NCI-H1436 (cell line): ENCODE measurements around the gene SMYD3.
A peak's percentile ranks its signal among the peaks of the same experiment; 100 is the strongest.

Experiments used
- DNase-seq: peaks from one replicate; lab custom pipeline; 2025; lab: John Stamatoyannopoulos, UW

SMYD3 gene

DNA sequence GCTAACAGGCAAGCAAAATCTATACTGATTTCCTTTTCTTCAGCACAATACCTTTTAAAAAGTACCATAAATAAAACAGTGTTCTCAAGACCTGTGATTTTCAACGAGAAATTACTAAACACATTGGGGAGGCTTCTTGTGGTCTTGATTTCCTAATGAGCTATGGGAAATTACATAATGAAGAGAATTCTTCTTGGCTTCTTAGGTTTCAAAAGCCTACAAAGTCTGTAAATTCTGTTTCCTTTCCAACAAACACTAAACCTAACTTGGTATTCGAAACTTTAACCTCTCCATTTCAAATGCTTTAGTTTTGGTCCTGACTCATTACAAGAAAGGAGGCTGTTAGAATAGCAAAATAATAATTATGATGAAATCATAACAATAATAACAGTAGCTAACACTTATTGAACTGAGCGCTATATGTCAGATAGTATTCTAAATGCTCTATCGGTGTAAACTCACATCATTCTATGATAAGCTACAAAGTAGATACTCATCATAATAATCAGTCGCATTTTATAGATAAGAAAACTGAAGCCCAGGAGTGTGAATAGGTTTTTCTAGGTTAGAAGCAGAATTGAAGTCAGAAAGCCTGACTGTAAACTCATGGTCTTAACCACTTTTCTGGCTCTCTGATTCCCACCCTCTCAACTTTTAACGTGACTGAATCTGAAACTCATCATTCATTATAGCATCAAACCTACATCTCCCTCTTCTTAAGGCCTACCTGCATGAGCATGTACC is 486.7 kb downstream of the SMYD3 start:
- DNase-seq = no peak

DNA sequence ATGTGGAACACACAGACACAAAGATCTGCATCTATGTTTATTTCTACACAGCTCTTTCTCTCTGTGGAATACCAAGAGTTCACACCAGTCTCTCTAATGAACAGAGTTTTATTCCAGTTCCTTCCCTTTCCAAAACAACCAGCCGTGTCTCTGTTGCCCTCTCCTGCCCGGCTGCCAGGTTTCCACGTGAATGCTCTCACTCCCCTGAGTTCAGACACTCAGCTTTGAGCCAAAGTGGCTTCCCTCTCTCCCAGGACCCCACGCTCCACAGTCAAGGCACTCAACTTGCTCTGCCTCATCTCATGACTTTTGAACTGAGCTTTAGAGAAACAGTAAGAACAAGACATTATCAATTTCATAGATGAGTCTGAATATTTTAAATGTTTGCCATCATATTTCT is 488.9 kb downstream of the SMYD3 start:
- DNase-seq = no peak

DNA sequence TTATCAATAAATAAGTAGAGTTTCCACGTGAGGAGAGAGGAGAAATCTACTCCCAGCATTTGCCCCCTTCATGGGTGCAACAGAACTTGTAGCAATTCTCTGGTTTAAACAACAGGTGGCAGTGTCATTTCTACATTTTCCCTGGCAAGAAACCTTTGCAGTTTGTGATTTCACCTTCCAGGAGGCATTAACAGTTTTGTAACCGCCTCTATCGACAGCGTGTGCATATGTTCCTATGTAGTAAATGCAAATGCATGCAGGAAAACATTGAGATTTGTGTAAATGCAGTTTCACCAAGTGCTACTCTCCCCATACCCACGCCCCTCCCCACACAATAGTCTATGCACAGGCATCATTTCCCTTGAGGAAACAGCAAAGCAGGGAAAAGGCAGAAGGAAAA is 494.7 kb downstream of the SMYD3 start:
- peak; percentile 62 for DNase-seq

DNA sequence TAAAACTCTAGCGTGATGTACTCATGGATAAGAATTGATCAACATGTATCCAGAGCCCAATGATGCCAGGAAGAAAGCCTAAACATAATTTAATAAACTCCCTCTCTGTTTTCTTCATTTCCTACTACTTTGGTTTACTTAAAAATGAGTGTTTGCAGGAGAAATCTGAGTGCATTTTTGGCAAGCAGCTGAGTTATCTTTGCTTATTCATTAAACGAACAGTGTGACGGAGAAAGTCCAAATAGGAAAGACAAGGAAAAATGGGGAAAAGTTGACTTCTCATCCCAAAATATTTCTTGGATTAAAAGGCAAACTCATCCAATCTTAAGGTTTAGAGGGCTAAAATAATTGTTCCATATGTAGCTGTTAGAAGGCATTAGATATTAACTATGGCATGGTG is 496.7 kb downstream of the SMYD3 start:
- no peak for DNase-seq

DNA sequence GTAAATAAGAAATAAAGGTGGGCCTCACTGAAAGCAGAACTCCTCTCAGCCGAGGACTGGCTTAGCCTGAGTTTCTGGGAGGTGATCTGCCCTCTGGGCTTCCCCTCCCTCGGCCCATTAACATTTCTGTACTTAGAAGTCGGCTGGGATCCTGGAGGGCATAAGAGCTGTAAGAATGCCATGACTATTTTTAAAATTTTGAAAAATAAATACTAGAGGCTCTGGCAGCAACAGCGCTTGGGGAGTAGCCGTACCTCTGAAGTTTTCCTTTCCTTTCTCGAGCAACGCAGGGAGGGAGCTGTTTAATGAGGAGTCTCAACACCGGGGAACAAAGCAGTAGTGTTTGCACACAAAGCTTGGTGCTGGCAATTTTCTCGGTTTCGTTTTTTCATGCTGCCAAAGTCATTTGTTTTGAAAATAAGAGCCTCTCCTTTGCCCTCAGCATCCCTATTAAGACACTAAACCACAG is 498.7 kb downstream of the SMYD3 start:
- peak; percentile 33 for DNase-seq

DNA sequence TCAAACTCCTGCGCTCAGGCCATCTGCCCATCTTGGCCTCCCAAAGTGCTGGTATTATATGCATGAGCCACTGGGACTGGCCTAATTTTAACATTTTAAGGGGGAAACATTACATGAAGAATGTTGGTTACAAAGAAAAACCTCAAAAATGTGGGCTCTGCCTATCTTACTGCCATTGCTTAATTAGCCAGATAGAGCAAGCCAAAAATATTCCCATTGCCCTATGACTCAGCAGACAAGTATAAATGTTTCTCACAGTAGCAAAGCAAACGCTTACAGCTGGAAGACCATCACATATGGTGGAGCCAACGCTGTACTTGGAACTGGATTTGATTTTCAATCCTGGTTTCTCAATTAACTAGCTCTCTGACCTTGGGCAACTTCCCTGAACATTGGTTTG is 502.0 kb downstream of the SMYD3 start:
- no peak for DNase-seq

DNA sequence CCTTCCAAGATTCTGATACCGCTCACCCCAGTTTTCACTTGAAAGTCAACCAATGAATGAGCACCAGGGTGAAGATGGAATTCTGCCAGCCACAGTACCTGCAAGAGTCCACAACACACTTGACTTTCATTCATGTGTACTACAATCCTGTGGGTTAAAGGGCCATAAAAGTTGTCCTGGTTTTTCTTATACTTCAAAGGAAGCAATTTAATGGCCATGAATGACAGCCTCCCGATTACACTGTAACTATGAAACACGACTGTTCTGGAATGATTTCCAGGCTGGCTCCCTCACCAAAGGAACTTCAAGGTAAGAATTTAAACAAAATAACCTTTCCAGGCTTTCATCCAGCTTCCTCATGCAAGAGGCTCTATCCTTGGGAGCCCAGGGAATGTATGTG is 502.8 kb downstream of the SMYD3 start:
- DNase-seq = no peak

DNA sequence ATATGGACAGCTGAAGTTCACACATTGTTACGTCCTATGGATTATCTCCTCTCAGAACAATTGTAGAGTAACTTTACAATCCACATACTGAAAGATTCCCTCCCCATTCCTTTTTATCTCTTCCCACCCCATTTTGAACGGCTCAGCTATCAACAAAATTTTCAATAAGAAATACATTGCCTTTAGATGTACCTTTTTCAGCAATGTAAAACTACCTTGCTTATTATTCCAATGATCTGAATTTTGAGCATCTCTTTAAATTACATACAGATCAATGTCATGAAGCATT is 503.7 kb downstream of the SMYD3 start:
- DNase-seq = no peak

DNA sequence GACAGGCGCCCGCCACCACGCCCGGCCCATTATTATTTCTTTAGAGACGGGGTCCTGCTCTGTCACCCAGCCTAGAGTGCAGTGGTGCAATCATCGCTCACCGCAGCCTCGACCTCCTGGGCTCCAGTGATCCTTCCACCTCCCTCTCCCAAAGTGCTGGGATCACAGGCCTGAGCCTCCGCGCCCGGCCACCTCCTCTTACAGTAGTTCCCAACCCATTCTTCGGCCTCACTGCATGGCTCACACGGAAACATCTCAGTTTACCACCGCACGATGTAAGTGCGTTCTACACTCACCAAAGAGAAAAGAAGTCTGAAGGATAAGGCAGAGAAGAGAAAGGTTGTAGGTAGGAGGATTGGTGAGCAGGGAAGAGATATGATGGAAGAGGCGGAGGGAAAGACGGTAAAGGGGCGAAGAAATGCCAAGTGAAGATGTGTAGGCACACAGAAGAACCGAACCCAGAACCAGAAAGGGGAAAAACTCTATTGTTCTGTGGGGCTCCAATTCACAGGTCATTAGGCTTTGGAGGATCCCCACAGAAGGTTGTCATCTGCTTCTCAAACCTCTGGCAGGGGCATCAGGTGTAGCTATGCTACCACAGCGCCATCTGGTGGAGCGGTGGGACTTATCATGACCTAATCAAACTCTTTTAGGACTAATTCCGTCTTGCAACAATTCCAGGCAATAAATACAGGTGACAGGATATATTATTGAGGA is 504.2 kb downstream of the SMYD3 start:
- peak; percentile 93 for DNase-seq

DNA sequence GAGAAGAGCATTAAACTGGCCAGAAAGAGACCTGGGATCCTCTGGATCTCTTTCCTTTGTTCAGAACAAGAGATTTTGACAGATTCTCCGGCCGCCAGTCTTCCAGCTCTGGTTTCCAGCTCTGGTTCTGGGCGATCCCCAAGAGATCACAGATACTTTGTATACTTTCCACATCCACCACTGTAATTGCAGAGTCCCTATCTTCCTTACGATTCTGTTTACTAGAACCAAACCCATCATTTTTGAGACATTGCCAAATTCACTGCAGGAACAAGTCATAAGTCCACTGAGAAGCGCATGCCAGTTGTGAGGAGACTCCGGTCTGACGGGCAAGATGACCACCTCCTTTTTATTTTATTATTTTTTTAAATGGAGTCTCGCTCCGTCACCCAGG is 505.2 kb downstream of the SMYD3 start:
- no peak for DNase-seq

DNA sequence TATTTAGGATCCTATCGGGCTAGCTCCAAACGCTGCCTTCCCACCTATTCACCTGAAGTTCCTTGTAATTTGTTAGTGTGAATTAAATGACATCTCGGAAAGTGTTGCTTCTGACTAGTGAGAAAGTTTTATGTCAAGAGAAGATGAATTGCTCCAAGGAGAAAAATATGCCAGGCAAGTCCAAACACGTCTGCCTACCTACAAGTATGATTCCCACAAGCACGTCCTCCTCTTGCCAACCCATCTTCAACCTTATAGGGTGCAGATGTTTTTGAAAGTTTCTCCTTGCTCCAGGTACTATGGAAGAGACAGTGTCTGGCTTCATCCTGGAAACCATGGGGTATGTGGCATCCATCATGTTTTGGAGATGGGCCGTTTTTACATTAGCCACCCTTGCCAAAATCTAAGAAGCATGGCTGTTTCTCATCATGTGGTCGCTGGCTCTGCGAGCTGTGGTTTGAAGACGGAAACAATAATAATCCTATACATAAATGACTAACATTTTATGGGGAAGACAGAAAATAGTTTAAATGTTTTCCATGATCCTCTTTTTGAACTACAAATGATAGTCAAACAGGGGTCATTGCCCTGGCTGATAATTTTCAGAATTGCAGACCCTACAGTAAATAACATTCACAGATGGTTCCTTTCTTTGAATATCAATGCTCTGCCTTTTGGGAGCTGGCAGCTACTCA is 505.8 kb downstream of the SMYD3 start:
- no peak for DNase-seq

DNA sequence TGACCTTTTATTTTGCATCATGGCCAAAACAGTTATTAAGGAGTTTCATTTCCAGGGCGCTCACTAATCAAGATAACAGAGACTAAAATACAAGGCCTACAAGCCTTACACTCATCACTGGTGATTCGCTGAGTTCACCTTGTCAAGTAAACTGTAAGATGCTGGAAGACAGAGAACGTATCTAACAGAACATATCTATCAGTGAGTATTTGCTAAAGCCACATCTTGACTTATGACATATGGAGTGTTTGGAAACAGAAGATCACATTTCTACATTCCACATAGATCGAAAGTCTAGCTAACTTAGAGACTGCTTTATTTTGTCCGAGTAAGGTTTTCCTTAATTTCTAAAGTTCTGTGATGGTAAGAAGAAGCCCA is 506.5 kb downstream of the SMYD3 start:
- DNase-seq = no peak

DNA sequence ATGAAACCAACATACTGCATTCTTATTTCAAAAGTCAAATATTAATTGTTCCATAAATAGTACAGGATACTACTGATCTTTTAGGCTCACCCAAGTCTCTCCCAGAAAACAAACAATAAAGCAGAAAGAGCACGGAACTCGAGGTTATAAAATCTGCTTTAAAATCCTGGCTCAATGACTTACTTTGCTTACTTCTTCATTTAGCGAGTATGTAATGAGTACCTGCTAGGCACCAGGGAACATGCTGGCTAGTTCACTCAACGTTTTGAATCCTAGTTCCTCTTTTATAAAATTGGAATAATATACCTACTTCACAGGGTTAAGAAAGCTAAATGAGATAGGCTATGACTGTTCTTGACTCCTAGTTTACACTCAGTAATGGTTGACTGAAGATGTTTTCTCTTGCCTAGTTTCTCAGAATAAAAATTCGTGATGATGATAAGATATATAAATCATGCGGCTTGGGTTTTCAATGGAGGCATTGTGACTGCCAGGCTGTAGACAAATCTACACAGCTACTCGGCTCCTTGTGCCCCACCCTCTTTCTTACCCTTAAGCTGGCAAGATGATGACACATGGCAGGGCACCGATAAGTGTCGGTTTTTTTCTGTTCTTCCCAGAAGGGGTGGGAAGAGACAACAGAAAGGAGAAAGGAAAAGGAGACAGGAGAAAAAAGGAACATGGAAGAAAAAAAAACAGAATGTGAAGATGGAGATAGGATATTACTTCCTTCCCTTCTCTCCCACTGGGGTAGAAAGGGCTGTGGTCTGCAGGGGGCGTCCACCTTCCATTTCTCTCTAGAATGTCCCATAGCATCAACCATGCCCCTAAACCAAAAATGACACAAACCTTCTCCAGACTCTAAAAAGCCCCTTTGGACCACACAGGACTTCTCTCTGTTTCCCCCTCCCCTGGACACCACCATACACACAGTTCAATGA is 507.1 kb downstream of the SMYD3 start:
- DNase-seq = no peak

DNA sequence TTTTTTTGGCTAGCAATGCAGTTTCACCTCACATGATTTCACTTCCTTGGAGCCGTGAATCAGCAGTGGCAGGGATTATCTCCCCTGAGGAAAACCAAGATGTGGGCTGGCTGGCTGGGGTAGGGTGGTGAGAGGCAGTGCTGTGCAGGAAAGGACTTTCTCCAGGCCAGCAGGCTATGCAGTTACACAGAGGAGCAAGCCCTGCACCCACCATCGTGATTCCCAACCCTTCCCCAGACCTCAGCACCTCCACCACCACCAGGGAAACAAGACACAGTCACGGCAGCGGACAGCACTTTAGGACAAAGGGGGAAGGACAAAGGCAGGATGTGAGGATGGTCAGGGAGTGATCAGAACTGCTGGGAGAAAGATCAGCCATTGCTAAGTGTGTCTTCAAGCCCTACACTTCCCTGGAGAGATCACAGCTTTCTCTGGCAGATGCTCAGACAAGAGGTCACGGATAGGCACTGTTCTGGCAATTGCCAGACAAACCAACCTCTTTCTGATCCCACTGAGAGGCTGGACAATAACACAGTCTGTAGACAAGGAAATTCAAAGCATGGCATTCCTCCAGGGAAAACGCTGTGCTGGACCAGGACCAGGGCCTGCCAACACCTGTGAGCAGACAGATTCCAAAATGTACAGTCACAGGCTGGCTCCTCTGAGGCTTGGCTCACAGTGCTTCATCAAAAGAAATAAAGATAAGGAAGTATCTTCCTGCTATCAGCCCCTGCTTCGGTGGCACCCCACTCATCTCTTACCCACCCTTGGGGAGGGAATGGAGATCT is 509.4 kb downstream of the SMYD3 start:
- no peak for DNase-seq

DNA sequence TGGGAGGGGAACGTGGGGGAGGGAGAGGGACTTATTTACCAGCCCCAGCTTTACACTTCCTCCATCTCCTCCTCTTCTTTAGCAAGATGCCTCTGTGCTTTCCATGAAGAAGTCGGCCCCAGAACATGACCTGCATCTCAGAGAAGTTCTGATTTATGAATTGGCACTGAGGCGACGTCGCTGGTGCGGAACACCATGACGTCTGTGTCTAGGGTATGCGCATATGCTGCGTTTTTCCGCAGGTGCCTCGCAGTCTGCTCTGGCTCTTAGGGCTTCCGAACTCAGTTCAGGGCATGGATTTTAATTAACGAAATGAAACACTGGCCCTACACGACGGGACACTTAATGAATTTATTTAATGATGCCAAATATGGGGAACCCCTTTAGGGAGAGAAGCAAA is 510.3 kb downstream of the SMYD3 start:
- no peak for DNase-seq

DNA sequence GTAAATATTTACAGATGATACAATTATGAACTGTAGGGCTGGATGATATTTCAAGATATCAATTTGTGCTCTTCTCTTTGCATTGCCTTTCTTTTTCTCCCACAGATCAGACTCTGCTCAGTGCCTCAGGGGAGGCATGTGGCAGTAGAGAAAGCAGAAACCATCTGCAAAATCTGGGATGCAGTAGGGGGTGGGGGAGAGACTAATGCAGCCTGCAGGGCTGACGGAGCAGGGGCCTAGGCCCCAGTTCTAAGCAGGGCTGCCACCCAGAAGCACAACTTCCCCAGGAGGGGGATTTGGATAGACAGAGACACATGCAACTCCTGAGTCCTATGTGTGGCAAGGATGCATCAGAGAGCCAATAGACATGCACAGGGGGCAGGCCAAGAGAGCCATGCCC is 511.6 kb downstream of the SMYD3 start:
- no peak for DNase-seq

DNA sequence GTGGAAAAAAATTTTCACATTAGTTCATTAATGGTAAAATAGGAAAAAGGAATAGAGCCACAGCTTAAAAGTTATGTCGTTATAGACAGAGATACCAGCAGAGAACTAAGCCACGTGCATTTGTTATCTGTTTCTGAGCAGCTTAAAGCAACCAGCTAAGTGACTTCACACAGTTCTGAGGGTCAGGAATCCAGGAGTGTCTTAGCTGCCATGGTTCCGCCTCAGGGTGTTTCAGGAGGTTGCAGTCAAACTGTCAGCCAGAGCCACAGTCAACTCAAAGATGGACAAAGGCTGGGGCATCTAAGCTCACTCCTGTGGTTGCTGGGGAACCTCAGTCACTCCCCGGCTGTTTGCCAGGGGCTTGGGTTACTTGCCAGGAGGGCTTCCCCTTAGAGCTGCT is 515.8 kb downstream of the SMYD3 start:
- DNase-seq = no peak

DNA sequence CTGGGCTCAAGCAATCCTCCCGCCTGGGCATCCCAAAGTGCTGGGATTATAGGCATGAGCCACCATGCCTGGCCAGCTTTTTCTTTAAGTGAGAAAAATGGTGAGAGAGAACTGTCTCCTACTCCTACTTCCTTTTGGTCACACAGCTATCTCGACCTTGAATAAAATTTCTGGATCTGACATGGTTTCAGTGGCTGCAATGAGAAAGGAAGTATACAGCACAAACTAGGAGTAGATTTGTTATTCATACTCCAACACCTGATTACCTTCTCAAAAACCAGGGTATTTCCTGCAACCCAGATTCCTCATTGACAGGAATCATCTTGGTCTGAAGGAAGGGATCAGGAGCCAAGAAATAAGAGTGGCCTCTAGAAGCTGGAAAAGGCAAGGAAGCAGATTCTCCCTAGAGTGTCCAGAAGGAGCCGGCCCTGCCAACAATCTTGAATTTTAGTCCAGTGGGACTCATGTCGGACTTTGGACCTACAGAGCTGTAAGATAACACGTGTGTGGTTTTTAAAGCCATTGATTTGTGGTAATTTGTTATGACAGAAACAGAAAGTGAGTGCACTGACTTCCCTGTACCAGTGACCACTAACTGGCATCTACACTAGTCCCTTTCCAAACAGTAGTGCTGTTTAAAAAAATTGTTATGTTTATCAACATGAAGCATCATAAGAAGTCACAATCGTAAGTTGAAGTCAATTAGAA is 516.6 kb downstream of the SMYD3 start:
- DNase-seq = no peak

DNA sequence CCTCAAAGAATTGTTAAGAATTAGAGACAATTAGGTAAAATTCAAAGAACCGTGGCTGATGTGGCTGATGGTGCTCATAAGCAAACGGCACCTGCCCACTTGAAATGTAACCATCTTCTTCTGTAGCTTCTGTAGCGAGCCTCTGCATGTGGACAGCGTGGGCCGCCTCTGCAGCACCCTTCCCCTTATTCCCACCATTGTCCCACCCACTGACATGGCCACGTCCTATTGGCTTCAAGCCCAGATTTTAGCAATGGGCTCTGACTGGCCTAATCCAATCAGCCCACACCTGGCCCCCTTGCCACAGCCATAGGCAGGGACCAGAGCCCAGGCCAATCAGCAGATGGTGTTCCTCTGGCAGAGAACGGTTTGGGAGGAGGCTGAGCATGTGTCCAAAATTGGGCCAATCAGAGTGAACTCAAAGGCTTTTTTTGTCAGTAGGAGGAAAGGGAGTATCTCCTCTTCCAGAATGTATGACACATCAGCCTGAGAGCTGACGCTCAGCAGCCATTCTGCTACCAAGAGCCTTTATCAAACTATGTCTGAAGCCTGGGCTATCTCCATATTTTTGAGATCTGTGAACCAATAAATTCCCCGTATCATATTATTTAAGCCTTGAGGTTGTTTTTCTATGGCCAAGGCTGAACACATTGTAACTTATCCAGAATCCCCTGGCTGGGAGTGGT is 518.5 kb downstream of the SMYD3 start:
- no peak for DNase-seq

DNA sequence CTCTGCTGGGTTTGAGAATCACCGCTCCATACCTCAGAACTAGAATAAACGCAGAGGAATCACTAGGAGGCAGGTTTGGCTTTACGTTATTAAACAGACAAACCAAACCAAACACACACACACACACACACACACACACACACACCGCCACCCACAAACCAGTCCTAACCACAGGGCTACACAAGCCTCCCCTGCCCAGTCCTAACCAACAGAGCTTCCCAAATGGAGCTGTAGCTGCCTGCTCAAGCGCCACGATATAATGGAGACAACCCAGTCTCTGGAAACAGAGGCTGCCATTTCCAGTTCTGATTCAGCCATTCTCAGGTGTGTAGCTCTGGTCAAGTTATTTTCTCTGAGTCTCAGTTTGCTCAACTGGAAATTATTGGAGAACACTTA is 519.1 kb downstream of the SMYD3 start:
- no peak for DNase-seq
